HCT116 (cell line): ENCODE measurements around the gene SLC26A3. TPM values are rescaled to one million over a fixed set of nuclear protein-coding genes. Genes with fewer than 3 reads are reported as not detected.

Experiments used
- ATAC-seq: fragments of 200-7000 bp; cut with Tn5 transposase; 2 replicates; pipeline ENCODE4 v1.9.1; 2020; ENCODE audit warnings: mild to moderate bottlenecking, moderate library complexity
- BruUV-seq: library from RNA; stranded (reverse); fragments of 400-500 nt; replicated peaks from 2 replicates; lab custom pipeline; 2021; lab: Mats Ljungman, UMichigan
- CTCF ChIA-PET: fragments of 300-600 bp; sonication (Branson Sonifier 250); formaldehyde crosslinking; loops from one replicate; lab custom pipeline; 2021; ENCODE audit warnings: antibody characterized with exemption; lab: Charles Lee
- POLR2A ChIA-PET: fragments of 300-600, 350-600 bp; sonication (Branson Sonifier 250); formaldehyde crosslinking; loops from one replicate; lab custom pipeline; 2021; ENCODE audit warnings: antibody characterized with exemption; lab: Charles Lee
- RAD21 ChIA-PET, 2 experiments: fragments of 300-600 bp; sonication (Branson Sonifier 250); formaldehyde crosslinking; loops; one replicate each; lab custom pipeline; 2023; ENCODE audit warnings: low total read pairs in 2 of 2; ENCODE audit not compliant: uncharacterized antibody in 2 of 2, unreplicated experiment in 2 of 2, low non-redundant PET in 1 of 2; lab: Charles Lee
- DNase-seq: peaks from one replicate; pipeline ENCODE4 v3.0.0-alpha.2; 2010; ENCODE audit warnings: low read depth, low spot score
- H2AFZ ChIP-seq: fragments of 200-600 bp; shearing (Covaris generic), sonication (generic); 2 replicates; pipeline ENCODE4 v1.6.1; 2017; ENCODE audit warnings: low read depth, mixed run types, mixed read lengths, antibody characterized with exemption, low read length; ENCODE audit not compliant: poor library complexity, severe bottlenecking
- H3K27ac ChIP-seq: 2 replicates; pipeline ENCODE4 v1.5.1; 2012; ENCODE audit warnings: low read depth, low read length
- H3K27me3 ChIP-seq: fragments of 200-600 bp; sonication (generic); 2 replicates; pipeline ENCODE4 v1.6.1; 2016; ENCODE audit warnings: mixed run types, low read length, mixed read lengths; ENCODE audit not compliant: insufficient read depth
- H3K36me3 ChIP-seq, 2 experiments: fragments of 200-500 bp in 1 of 2; fragments of 200-600 bp in 1 of 2; sonication (Bioruptor generic) in 1 of 2; sonication (generic) in 1 of 2; 2 replicates each; pipeline versions ENCODE4 v1.5.1 to v1.6.1; 2014 to 2016; ENCODE audit warnings: low read length in 2 of 2, inconsistent platforms in 1 of 2, mixed read lengths in 1 of 2, mixed run types in 1 of 2; ENCODE audit not compliant: insufficient read depth in 2 of 2, control insufficient read depth in 1 of 2
- H3K4me1 ChIP-seq, 2 experiments: fragments of 200-600 bp in 1 of 2; sonication (generic) in 1 of 2; 2 replicates each; pipeline versions ENCODE4 v1.5.1 to v1.6.1; 2012 to 2017; ENCODE audit warnings: low read length in 2 of 2, inconsistent platforms in 1 of 2, mild to moderate bottlenecking in 1 of 2, mixed read lengths in 1 of 2, mixed run types in 1 of 2, moderate library complexity in 1 of 2; ENCODE audit not compliant: insufficient read depth in 2 of 2, control insufficient read depth in 1 of 2
- H3K4me2 ChIP-seq: fragments of 200-600 bp; sonication (generic); 2 replicates; pipeline ENCODE4 v1.6.1; 2017; ENCODE audit warnings: mixed run types, low read length, mixed read lengths
- H3K4me3 ChIP-seq, 2 experiments: fragments of 200-600 bp in 1 of 2; sonication (generic) in 1 of 2; replicated peaks in 1 of 2; 2 replicates each; pipeline ENCODE4 v1.5.1; 2011 to 2016; ENCODE audit warnings: low read length in 2 of 2, control low read depth in 1 of 2, low read depth in 1 of 2, mild to moderate bottlenecking in 1 of 2, mixed read lengths in 1 of 2, mixed run types in 1 of 2
- H3K79me2 ChIP-seq: fragments of 200-600 bp; sonication (generic); 2 replicates; pipeline ENCODE4 v1.6.1; 2017; ENCODE audit warnings: mild to moderate bottlenecking, mixed run types, low read length, moderate library complexity, mixed read lengths; ENCODE audit not compliant: insufficient read depth
- H3K9ac ChIP-seq: fragments of 200-600 bp; sonication (generic); 2 replicates; pipeline ENCODE4 v1.6.1; 2016; ENCODE audit warnings: low read length, mixed read lengths
- H3K9me2 ChIP-seq: fragments of 200-600 bp; sonication (generic), shearing (Covaris generic); 2 replicates; pipeline ENCODE4 v1.6.1; 2017; ENCODE audit warnings: mixed run types, mild to moderate bottlenecking, moderate library complexity; ENCODE audit not compliant: insufficient read depth
- H3K9me3 ChIP-seq, 2 experiments: fragments of 200-500 bp in 1 of 2; fragments of 200-600 bp in 1 of 2; sonication (Bioruptor generic) in 1 of 2; sonication (generic) in 1 of 2; 2 replicates each; pipeline ENCODE4 v1.6.1; 2014 to 2017; ENCODE audit warnings: low read length in 2 of 2, mixed read lengths in 2 of 2, inconsistent platforms in 1 of 2, low read depth in 1 of 2, mild to moderate bottlenecking in 1 of 2, mixed run types in 1 of 2, moderate library complexity in 1 of 2; ENCODE audit not compliant: control insufficient read depth in 1 of 2, insufficient read depth in 1 of 2
- H4K20me1 ChIP-seq: fragments of 200-600 bp; sonication (generic), shearing (Covaris generic); 2 replicates; pipeline ENCODE4 v1.6.1; 2017; ENCODE audit warnings: mixed run types, mild to moderate bottlenecking, moderate library complexity; ENCODE audit not compliant: insufficient read depth
- ATF3 ChIP-seq: IDR thresholded peaks from 2 replicates; pipeline ENCODE4 v1.6.1; 2012
- CBX3 ChIP-seq: IDR thresholded peaks from 2 replicates; pipeline ENCODE4 v1.6.1; 2012; ENCODE audit warnings: low read depth
- CEBPB ChIP-seq: IDR thresholded peaks from 2 replicates; pipeline ENCODE4 v1.6.1; 2012; ENCODE audit warnings: low read depth
- CTCF ChIP-seq, 3 experiments: fragments of 200-600 bp in 1 of 3; sonication (generic) in 1 of 3; IDR thresholded peaks in 2 of 3; conservative IDR thresholded peaks in 1 of 3; 2 replicates each; pipeline ENCODE4 v1.5.1; 2012 to 2017; ENCODE audit warnings: low read depth in 2 of 3, low read length in 2 of 3, antibody characterized with exemption in 1 of 3, borderline replicate concordance in 1 of 3, control low read depth in 1 of 3, mild to moderate bottlenecking in 1 of 3, mixed read lengths in 1 of 3, mixed run types in 1 of 3, moderate library complexity in 1 of 3; ENCODE audit not compliant: insufficient read depth in 1 of 3
- EGR1 ChIP-seq: IDR thresholded peaks from 2 replicates; pipeline ENCODE4 v1.6.1; 2012; ENCODE audit warnings: low read depth
- ELF1 ChIP-seq: IDR thresholded peaks from 2 replicates; pipeline ENCODE4 v1.6.1; 2012; ENCODE audit warnings: low read depth, borderline replicate concordance
- EZH2 ChIP-seq: fragments of 200-600 bp; sonication (generic); IDR thresholded peaks from 2 replicates; pipeline ENCODE4 v1.6.1; 2017; ENCODE audit warnings: antibody characterized with exemption, mixed run types
- EZH2phosphoT487 ChIP-seq: fragments of 200-600 bp; IDR thresholded peaks from 2 replicates; pipeline ENCODE4 v1.6.1; 2018; ENCODE audit warnings: antibody characterized with exemption, borderline replicate concordance
- FOSL1 ChIP-seq: IDR thresholded peaks from 2 replicates; pipeline ENCODE4 v1.6.1; 2012; ENCODE audit warnings: low read depth
- JUND ChIP-seq: IDR thresholded peaks from 2 replicates; pipeline ENCODE4 v1.6.1; 2012
- MAX ChIP-seq: IDR thresholded peaks from 2 replicates; pipeline ENCODE4 v1.6.1; 2012
- REST ChIP-seq: IDR thresholded peaks from 2 replicates; pipeline ENCODE4 v1.6.1; 2012; ENCODE audit warnings: low read depth
- SIN3A ChIP-seq: IDR thresholded peaks from 2 replicates; pipeline ENCODE4 v1.6.1; 2012; ENCODE audit warnings: low read depth
- SRF ChIP-seq: IDR thresholded peaks from 2 replicates; pipeline ENCODE4 v1.6.1; 2012; ENCODE audit warnings: low read depth
- TCF7L2 ChIP-seq: IDR thresholded peaks from 2 replicates; pipeline ENCODE4 v1.7.0; 2011; ENCODE audit warnings: borderline replicate concordance, inconsistent platforms; ENCODE audit not compliant: insufficient read depth, insufficient read length; ENCODE audit errors: extremely low read depth
- YY1 ChIP-seq: IDR thresholded peaks from 2 replicates; pipeline ENCODE4 v1.6.1; 2011; ENCODE audit warnings: low read length, low read depth, moderate library complexity, mild to moderate bottlenecking; ENCODE audit not compliant: insufficient replicate concordance; ENCODE audit errors: extremely low read depth
- ZBTB33 ChIP-seq: IDR thresholded peaks from 2 replicates; pipeline ENCODE4 v1.6.1; 2011; ENCODE audit warnings: mild to moderate bottlenecking, low read length, moderate library complexity; ENCODE audit not compliant: insufficient replicate concordance; ENCODE audit errors: extremely low read depth
- ZFX ChIP-seq: fragments of 450-650 bp; IDR thresholded peaks from 2 replicates; pipeline ENCODE4 v1.6.1; 2017
- intact Hi-C: fragments of 100-400 bp; cut with micrococcal nuclease; formaldehyde crosslinking; loops from 2 replicates; pipeline ENCODE4 v1.10.0; 2022
- total RNA-seq: library from RNA; stranded (reverse); gene quantifications from one replicate; pipeline ENCODE4 v1.2.1, GENCODE V29; 2021; ENCODE audit not compliant: unreplicated experiment

SLC26A3 gene
- total RNA-seq, 1 experiment from 2014 or later: 0.54 TPM

GRCh38 chr7:107718456-107719193 lies 84.4 kb downstream of the SLC26A3 start:
- Histone ChIP-seq H3K4me3 (no peak overlapping the region), H3K79me2 (no peaks in the 10 kb centered on the region), H3K27me3 (no peaks in the 10 kb centered on the region), H3K4me1 (peaks cover 3 to 7% of the 10 kb centered on the region in 2 experiments; a peak in 2 of 4 replicates), H3K9ac (no peak overlapping the region), H4K20me1 (no peaks in the 10 kb centered on the region), H3K27ac (no peak overlapping the region), H3K9me3 (no peaks in the 10 kb centered on the region), H3K9me2 (no peaks in the 10 kb centered on the region), H3K36me3 (no peaks in the 10 kb centered on the region), H3K4me2 (0 out of 2 replicates have a peak overlapping the region, but pooled peaks have one; percentile 18), H2AFZ (no peak overlapping the region)
- ChIA-PET CTCF (no interaction called here), POLR2A (no interaction called here), RAD21 (no interaction called here)
- BruUV-seq: no TSS peak
- no peak for DNase-seq
- intact Hi-C loops: no loop called here
- peak; percentile 42; the same call in 1 of the 2 replicates for ATAC-seq
- TF ChIP-seq REST (no peak), ZBTB33 (no peak), EZH2 (no peak), EGR1 (no peak), ELF1 (no peak), ZFX (no peak), YY1 (no peak), JUND (no peak), FOSL1 (no peak), CEBPB (no peak), EZH2phosphoT487 (no peak), CBX3 (no peak), CTCF (IDR thresholded peaks at IDR 0.05 in 2 of 3, conservative IDR thresholded peaks at IDR 0.05 in 1 of 3; ENCODE audit: borderline replicate concordance in 1 of 3, insufficient read depth in 1 of 3, low read depth in 2 of 3, low read length in 2 of 3) (no peak), SRF (no peak), MAX (no peak), ATF3 (no peak), SIN3A (no peak), TCF7L2 (no peak)
